GM12892 (cell line): ENCODE results near the gene CRTAC1.

Experiments
- POLR2A ChIP-seq: IDR thresholded peaks from 2 replicates; pipeline ENCODE4 v1.6.1; 2011; ENCODE audit warnings: low read depth, low read length, control low read depth
- TAF1 ChIP-seq: IDR thresholded peaks from 2 replicates; pipeline ENCODE4 v1.6.1; 2011; ENCODE audit warnings: low read depth, mild to moderate bottlenecking, control low read depth, low read length, borderline replicate concordance

DNA sequence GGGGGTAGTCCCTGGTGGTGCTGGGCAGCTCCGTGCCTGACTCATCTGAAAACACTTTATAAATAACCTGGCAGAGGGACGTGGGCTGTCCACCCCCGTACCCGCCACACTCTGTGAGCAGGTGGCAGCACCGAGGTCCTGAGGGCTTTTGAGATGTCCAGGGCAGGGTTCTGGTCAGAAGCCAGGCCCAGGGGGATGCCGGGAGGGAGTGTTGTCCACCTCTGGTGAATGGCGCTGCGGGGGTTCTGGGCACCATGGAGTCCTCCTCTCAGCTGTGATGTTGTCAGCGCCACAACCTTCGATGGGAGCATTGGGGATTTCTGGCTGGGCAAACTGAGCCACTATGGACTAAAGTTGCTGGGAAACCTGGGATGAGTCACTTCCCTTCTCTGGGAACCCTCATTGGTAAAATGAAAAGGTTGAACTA, 208.1 kb downstream of the CRTAC1 start:
- TF ChIP-seq POLR2A (no peak), TAF1 (no peak)
